Caco-2 (cell line): Measurements from ENCODE around the gene CLC. TPM values are rescaled to one million over a fixed set of nuclear protein-coding genes. Genes with fewer than 3 reads are reported as not detected.
"Not testable (repeated sequence)": the region's sequence is repeated elsewhere in the genome, so short reads cannot be mapped to it uniquely, and the experiment has no call there.

ENCODE experiments used
- BruUV-seq: library from RNA; stranded (reverse); fragments of 400-500 nt; replicated peaks from 2 replicates; lab custom pipeline; 2021; lab: Mats Ljungman, UMichigan
- CTCF ChIA-PET: fragments of 300-600 bp; sonication (Branson Sonifier 250); formaldehyde crosslinking; loops from one replicate; lab custom pipeline; 2022; ENCODE audit warnings: antibody characterized with exemption; lab: Charles Lee
- POLR2A ChIA-PET: fragments of 300-600 bp; sonication (Branson Sonifier 250); formaldehyde crosslinking; loops from one replicate; lab custom pipeline; 2022; ENCODE audit warnings: antibody characterized with exemption; lab: Charles Lee
- DNase-seq, 2 experiments: peaks; one replicate each; pipeline versions ENCODE4 v3.0.0 to v3.0.0-alpha.2; 2020 to 2022
- H3K27me3 ChIP-seq: replicated peaks from 2 replicates; pipeline ENCODE4 v1.6.0; 2011; ENCODE audit warnings: low read length; ENCODE audit not compliant: control insufficient read depth, insufficient read depth
- H3K36me3 ChIP-seq: 2 replicates; pipeline ENCODE4 v1.5.1; 2011; ENCODE audit warnings: low read length; ENCODE audit not compliant: control insufficient read depth, insufficient read depth
- H3K4me1 ChIP-seq: fragments of 250-450 bp; sonication (Bioruptor Pico); 2 replicates; pipeline ENCODE4 v1.5.1; 2020; ENCODE audit warnings: mild to moderate bottlenecking
- H3K4me3 ChIP-seq: 2 replicates; pipeline ENCODE4 v1.5.1; 2011; ENCODE audit warnings: low read depth, mild to moderate bottlenecking, control low read depth, low read length
- H3K9me3 ChIP-seq: fragments of 250-450 bp; sonication (Bioruptor Pico); 2 replicates; pipeline ENCODE4 v1.5.1; 2020; ENCODE audit warnings: mild to moderate bottlenecking, moderate library complexity
- H3K27ac Mint-ChIP-seq: one replicate; pipeline ENCODE4 v1.8.0; 2022; ENCODE audit warnings: mixed read lengths; ENCODE audit not compliant: unreplicated experiment
- H3K27me3 Mint-ChIP-seq: one replicate; pipeline ENCODE4 v1.8.0; 2022; ENCODE audit warnings: mixed read lengths; ENCODE audit not compliant: insufficient read depth, unreplicated experiment
- H3K36me3 Mint-ChIP-seq: one replicate; pipeline ENCODE4 v1.8.0; 2022; ENCODE audit warnings: mild to moderate bottlenecking, mixed read lengths; ENCODE audit not compliant: insufficient read depth, unreplicated experiment
- H3K4me1 Mint-ChIP-seq: one replicate; pipeline ENCODE4 v1.8.0; 2022; ENCODE audit warnings: low read depth, mixed read lengths; ENCODE audit not compliant: unreplicated experiment
- H3K4me3 Mint-ChIP-seq: one replicate; pipeline ENCODE4 v1.8.0; 2022; ENCODE audit warnings: mild to moderate bottlenecking, moderate library complexity, mixed read lengths; ENCODE audit not compliant: unreplicated experiment
- H3K9me3 Mint-ChIP-seq: one replicate; pipeline ENCODE4 v1.8.0; 2022; ENCODE audit warnings: mixed read lengths; ENCODE audit not compliant: unreplicated experiment
- intact Hi-C: fragments of 100-400 bp; cut with micrococcal nuclease; formaldehyde crosslinking; loops from one replicate; pipeline ENCODE4 v1.10.0; 2022; ENCODE audit not compliant: unreplicated experiment
- total RNA-seq: library from RNA; stranded (reverse); gene quantifications from 2 replicates; pipeline ENCODE4 v1.2.3, GENCODE V29; 2022
- TF ChIP-seq, protein P1 (sequence below), 2 experiments: fragments of 200-600 bp in 1 of 2; IDR thresholded peaks; 1 replicate in 1 of 2; 2 replicates in 1 of 2; pipeline versions ENCODE4 v1.5.1 to v1.8.0; 2011 to 2022; ENCODE audit warnings: antibody characterized with exemption in 1 of 2, control low read depth in 1 of 2, inconsistent platforms in 1 of 2, low read depth in 1 of 2, low read length in 1 of 2, mild to moderate bottlenecking in 1 of 2, moderate library complexity in 1 of 2; ENCODE audit not compliant: insufficient read depth in 1 of 2, severe bottlenecking in 1 of 2, unreplicated experiment in 1 of 2

The CLC gene
- total RNA-seq, 1 experiment from 2014 or later = not detected

DNA sequence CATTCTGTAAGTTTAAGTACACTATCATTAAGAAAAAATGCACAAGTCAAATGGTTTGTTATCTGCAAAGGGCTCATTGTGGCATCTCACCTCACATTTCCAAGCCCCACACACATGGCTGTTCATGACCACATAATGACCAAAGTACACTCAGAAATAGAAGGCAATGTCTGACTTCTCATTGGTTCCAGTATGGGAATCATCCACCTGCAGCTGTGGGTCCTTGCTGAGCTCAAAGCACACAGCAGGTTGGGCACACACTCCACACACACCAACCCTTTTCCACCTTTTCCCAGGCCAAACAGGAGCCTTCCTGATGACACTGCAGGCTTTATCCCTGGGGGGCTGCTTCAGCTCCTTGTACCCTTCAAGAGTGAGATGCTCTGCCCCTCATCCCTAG is 11.8 kb downstream of the CLC start:
- CTCF ChIA-PET = no interaction called here
- H3K27me3 Mint-ChIP-seq = peaks cover 16% of the 10 kb centered on the region

DNA sequence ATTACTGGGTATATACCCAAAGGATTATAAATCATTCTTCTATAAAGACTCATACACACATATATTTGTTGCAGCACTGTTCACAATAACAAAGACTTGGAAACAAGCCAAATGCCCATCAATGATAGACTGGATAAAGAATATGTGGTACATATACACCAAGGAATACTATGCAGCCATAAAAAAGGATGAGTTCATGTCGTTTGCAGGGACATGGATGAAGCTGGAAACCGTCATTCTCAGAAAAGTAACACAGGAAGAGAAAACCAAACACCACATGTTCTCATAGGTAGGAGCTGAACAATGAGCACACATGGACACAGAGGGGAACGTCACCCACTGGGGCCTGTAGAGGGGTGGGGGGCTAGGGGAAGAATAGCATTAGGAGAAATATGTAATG is 17.7 kb downstream of the CLC start:
- H3K4me1 ChIP-seq, CTCF ChIA-PET, H3K4me3 ChIP-seq, H3K9me3 Mint-ChIP-seq, BruUV-seq, DNase-seq, H3K36me3 Mint-ChIP-seq, H3K27me3 ChIP-seq, POLR2A ChIA-PET, H3K9me3 ChIP-seq, H3K27ac Mint-ChIP-seq, H3K4me1 Mint-ChIP-seq, H3K4me3 Mint-ChIP-seq, H3K36me3 ChIP-seq, intact Hi-C loops: not testable (repeated sequence)
- peaks cover 13% of the 10 kb centered on the region for H3K27me3 Mint-ChIP-seq

More for the DNA sequence above, 11.8 kb downstream of the CLC start:
- Histone ChIP-seq H3K36me3 (no peaks in the 10 kb centered on the region), H3K4me3 (no peak overlapping the region), H3K9me3 (no peaks in the 10 kb centered on the region), H3K4me1 (no peaks in the 10 kb centered on the region), H3K27me3 (no peaks in the 10 kb centered on the region)
- no TSS peak for BruUV-seq
- TF ChIP-seq, protein P1, sequence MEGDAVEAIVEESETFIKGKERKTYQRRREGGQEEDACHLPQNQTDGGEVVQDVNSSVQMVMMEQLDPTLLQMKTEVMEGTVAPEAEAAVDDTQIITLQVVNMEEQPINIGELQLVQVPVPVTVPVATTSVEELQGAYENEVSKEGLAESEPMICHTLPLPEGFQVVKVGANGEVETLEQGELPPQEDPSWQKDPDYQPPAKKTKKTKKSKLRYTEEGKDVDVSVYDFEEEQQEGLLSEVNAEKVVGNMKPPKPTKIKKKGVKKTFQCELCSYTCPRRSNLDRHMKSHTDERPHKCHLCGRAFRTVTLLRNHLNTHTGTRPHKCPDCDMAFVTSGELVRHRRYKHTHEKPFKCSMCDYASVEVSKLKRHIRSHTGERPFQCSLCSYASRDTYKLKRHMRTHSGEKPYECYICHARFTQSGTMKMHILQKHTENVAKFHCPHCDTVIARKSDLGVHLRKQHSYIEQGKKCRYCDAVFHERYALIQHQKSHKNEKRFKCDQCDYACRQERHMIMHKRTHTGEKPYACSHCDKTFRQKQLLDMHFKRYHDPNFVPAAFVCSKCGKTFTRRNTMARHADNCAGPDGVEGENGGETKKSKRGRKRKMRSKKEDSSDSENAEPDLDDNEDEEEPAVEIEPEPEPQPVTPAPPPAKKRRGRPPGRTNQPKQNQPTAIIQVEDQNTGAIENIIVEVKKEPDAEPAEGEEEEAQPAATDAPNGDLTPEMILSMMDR (IDR thresholded peaks at IDR 0.05; ENCODE audit: insufficient read depth in 1 of 2, low read depth in 1 of 2, low read length in 1 of 2, severe bottlenecking in 1 of 2, unreplicated experiment in 1 of 2) = no peak
- no peaks in the 10 kb centered on the region for H3K4me1 Mint-ChIP-seq
- no peaks in the 10 kb centered on the region for H3K9me3 Mint-ChIP-seq
- no peaks in the 10 kb centered on the region for H3K36me3 Mint-ChIP-seq
- intact Hi-C loops = no loop called here
- DNase-seq = no peak
- POLR2A ChIA-PET = no interaction called here
- no peak overlapping the region for H3K27ac Mint-ChIP-seq
- H3K4me3 Mint-ChIP-seq = no peak overlapping the region

DNA sequence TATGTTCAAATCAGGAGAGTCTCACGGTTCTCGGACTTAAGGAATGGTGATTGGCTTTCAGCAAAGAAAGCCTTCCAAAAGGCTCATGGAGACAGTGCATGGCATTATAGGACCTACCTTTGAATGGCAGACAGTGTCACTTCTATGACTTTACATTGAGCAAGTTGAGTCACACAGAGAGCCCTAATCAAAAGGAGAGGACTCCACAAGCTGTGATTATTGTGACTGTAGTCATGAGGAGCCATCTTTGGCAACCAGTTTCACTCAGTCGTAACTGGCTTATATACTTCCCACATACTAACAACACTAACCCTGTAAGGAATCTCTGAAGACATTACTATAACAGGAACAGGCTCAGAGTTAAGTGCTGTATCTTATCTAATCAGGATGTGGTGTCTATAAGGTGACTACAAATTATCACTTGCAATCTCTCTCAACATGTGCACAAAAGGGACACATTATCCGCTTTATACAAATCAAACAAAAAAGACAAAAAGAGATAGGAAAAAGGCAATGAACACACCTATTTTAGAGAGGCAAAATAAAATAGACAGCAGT is 27.4 kb downstream of the CLC start:
- Mint-ChIP-seq H3K4me3 (no peak overlapping the region), H3K4me1 (peaks cover 22% of the 10 kb centered on the region), H3K27ac (no peak overlapping the region), H3K27me3 (no peaks in the 10 kb centered on the region), H3K36me3 (no peaks in the 10 kb centered on the region), H3K9me3 (no peaks in the 10 kb centered on the region)
- Histone ChIP-seq H3K27me3 (no peaks in the 10 kb centered on the region), H3K4me3 (no peak overlapping the region), H3K36me3 (no peaks in the 10 kb centered on the region), H3K4me1 (peaks cover 21% of the 10 kb centered on the region), H3K9me3 (no peaks in the 10 kb centered on the region)
- intact Hi-C loops = no loop called here
- CTCF ChIA-PET = no interaction called here
- POLR2A ChIA-PET = no interaction called here
- TF ChIP-seq, protein P1 (IDR thresholded peaks at IDR 0.05; ENCODE audit: insufficient read depth in 1 of 2, low read depth in 1 of 2, low read length in 1 of 2, severe bottlenecking in 1 of 2, unreplicated experiment in 1 of 2) = no peak
- DNase-seq = no peak
- BruUV-seq = no TSS peak
